Omental fat pad (tissue), 4 donors: ENCODE results near the gene MPPED2. TPM values are rescaled to one million over a fixed set of nuclear protein-coding genes. Genes with fewer than 3 reads are reported as not detected.

Experiments used
- ATAC-seq: fragments of 150-250 bp; one replicate; pipeline ENCODE4 v1.9.1; 2016; ENCODE audit warnings: mild to moderate bottlenecking, moderate library complexity; ENCODE audit not compliant: low FRiP score
- DNase-seq: peaks from one replicate; pipeline ENCODE4 v3.0.0-alpha.2; 2019; ENCODE audit warnings: low spot score
- total RNA-seq, 4 donors: library from RNA; depleted of rRNA; stranded (reverse); fragments of >200 nt; gene quantifications; one replicate each; pipeline ENCODE4 v1.1.0, GENCODE V29; 2016
- TF ChIP-seq, protein P1 (sequence below), 3 donors: fragments of 450-650 bp; IDR thresholded peaks; one replicate each; pipeline ENCODE4 v1.5.1; 2016 to 2017; ENCODE audit warnings: antibody characterized with exemption in 3 of 3, mild to moderate bottlenecking in 3 of 3, moderate library complexity in 2 of 3

Gene MPPED2
- total RNA-seq, 4 donors from 2014 or later = 5.6 to 12.0 (median 8.7) TPM

DNA sequence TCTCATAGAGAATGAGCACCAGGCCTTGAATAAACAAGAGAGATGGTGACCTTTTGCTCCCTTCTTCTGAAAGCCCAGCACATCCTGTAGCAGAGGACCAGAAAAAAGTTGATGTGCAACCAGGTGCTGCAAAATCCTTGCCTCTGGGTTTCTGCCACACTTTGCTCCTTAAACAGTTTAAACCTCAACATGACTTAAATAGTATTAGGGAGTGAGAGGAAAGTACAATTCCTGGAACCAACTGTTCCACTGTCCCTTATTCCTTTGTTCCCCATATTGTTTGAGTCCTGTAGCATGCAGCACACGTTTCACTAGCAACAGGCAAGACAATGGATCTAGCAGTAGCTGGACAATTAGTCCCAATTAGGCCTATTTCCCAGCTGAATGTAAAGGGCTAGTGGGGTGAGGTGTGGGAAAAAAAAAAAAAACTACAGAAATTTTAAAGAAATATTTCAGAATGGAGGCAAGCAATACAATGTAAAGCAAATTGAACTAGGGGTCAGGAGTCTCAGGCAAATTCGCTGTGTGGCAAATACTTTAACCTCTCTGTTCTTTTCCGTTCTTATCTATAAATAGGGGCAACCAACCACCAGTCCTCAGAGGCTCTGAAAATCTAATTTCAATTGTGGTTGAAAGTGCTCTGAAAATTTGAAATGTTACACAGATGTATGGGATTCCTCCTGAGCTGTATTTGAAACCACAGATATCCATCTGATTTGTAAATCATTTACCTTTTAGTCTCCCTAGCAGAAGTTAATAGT is 6.6 kb downstream of the MPPED2 start:
- ATAC-seq (no peak), DNase-seq (no peak)
- TF ChIP-seq, protein P1, sequence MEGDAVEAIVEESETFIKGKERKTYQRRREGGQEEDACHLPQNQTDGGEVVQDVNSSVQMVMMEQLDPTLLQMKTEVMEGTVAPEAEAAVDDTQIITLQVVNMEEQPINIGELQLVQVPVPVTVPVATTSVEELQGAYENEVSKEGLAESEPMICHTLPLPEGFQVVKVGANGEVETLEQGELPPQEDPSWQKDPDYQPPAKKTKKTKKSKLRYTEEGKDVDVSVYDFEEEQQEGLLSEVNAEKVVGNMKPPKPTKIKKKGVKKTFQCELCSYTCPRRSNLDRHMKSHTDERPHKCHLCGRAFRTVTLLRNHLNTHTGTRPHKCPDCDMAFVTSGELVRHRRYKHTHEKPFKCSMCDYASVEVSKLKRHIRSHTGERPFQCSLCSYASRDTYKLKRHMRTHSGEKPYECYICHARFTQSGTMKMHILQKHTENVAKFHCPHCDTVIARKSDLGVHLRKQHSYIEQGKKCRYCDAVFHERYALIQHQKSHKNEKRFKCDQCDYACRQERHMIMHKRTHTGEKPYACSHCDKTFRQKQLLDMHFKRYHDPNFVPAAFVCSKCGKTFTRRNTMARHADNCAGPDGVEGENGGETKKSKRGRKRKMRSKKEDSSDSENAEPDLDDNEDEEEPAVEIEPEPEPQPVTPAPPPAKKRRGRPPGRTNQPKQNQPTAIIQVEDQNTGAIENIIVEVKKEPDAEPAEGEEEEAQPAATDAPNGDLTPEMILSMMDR (IDR thresholded peaks at IDR 0.05) = no peak

DNA sequence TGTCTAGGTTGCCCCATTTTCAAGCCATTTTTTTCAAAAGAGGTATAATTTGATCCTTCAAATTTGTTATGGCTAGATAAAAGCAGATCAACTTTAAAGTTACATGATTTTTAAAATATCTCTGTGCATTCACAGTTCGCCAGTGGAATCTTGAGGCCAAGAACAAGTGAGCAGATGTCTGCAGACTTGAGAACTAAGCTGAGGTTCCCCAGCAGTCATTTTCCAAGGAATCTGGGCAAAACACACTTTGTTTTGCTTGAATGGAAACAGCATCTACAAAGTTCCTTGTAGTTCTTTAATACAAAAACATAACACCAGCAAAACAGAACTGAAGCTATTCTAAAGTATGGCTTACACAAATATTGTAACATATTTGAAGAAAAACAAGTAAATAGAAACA is 7.7 kb downstream of the MPPED2 start:
- DNase-seq (no peak), ATAC-seq (no peak)
- TF ChIP-seq, protein P1 (IDR thresholded peaks at IDR 0.05) = no peak

- DNase-seq (no peak), ATAC-seq (no peak)
- TF ChIP-seq, protein P1 (IDR thresholded peaks at IDR 0.05) = no peak
Observed at GRCh38 chr11:30573951-30574350, 12.2 kb downstream of the MPPED2 start.

- TF ChIP-seq, protein P1 (IDR thresholded peaks at IDR 0.05) = no peak
- ATAC-seq = no peak
Observed at GRCh38 chr11:30568931-30569330, 17.2 kb downstream of the MPPED2 start.

GRCh38 chr11:30567644-30568043 is 18.5 kb downstream of the MPPED2 start:
- ATAC-seq = no peak
- no peak for DNase-seq
- TF ChIP-seq, protein P1 (IDR thresholded peaks at IDR 0.05) = no peak

More at GRCh38 chr11:30568931-30569330, 17.2 kb downstream of the MPPED2 start:
- no peak for DNase-seq

- TF ChIP-seq, protein P1 (IDR thresholded peaks at IDR 0.05) = no peak
- ATAC-seq (no peak), DNase-seq (no peak)
Observed at GRCh38 chr11:30567120-30567519, 19.0 kb downstream of the MPPED2 start.

DNA sequence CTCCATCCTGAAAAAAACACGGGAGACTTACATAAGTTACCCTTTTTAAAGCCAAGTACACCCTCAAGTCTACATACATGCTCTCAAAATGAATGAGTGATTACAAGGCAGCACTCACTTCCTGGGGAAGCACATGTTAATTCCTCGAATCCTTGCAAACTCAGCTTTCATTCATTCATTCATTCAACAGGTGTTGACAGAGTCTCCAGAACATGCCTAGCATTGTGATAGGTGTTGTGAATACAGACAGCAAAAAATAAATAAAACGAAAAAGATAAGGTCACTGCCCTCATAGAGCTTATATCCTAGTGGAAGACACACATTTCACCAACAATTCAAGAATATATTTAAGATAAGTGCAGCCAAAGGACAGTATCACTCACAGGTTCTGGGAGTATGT is 19.7 kb downstream of the MPPED2 start:
- DNase-seq (no peak), ATAC-seq (no peak)
- TF ChIP-seq, protein P1 (IDR thresholded peaks at IDR 0.05) = no peak
